ENCODE measurements around the gene OR14C36. TPM values are rescaled to one million over a fixed set of nuclear protein-coding genes. Genes with fewer than 3 reads are reported as not detected.

The OR14C36 gene
- total and polyA plus RNA-seq, 3 donors from 2014 or later, result not detected

DNA sequence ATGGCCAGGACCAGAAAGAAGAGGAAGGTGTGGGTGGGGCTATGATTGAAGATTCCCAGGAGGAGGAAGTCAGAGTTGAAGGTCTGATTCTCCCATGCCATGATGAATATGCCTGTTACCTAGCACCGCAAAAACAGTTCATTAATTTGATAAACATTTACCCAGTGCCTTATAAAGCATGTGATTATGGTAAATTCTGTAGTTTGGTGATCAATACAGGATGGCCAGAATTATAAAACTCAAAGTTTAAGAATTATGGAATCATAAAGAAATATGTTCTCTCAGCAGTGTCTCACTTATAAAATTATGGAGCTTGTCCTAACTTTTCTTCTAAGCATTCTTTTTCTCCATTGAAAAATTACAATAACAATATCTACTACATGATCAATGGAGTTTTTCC lies 24.1 kb upstream of the OR14C36 start, which contains the start of gene OR2M7:
Gene OR2M7 (minus strand): TSS at position 101 of the 400 bp plus-strand sequence. CDS start 0 bp downstream, at position 101.
- Histone ChIP-seq H3K9me3 (no peaks in the 10 kb centered on the region), H3K4me3 (no peak within 1 kb of the TSS), H3K4me1 (no peaks in the 10 kb centered on the region), H3K27me3 (no peaks in the 10 kb centered on the region), H3K27ac (no peak within 1 kb of the TSS), H3K36me3 (ENCODE audit: low read depth, missing control alignments) (no peaks in the 10 kb centered on the region)
- intact Hi-C loops (cut with DNase I; ENCODE audit: low total_unique reads), result no loop called here
- 82 to 83% methylated on average over 1 of the region's 1 CpG for WGBS, 2 donors
- DNase-seq, result no peak
- TF ChIP-seq, protein P1, sequence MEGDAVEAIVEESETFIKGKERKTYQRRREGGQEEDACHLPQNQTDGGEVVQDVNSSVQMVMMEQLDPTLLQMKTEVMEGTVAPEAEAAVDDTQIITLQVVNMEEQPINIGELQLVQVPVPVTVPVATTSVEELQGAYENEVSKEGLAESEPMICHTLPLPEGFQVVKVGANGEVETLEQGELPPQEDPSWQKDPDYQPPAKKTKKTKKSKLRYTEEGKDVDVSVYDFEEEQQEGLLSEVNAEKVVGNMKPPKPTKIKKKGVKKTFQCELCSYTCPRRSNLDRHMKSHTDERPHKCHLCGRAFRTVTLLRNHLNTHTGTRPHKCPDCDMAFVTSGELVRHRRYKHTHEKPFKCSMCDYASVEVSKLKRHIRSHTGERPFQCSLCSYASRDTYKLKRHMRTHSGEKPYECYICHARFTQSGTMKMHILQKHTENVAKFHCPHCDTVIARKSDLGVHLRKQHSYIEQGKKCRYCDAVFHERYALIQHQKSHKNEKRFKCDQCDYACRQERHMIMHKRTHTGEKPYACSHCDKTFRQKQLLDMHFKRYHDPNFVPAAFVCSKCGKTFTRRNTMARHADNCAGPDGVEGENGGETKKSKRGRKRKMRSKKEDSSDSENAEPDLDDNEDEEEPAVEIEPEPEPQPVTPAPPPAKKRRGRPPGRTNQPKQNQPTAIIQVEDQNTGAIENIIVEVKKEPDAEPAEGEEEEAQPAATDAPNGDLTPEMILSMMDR (IDR thresholded peaks at IDR 0.05), result no peak
- no peak for TF ChIP-seq POLR2A (IDR thresholded peaks at IDR 0.05)

DNA sequence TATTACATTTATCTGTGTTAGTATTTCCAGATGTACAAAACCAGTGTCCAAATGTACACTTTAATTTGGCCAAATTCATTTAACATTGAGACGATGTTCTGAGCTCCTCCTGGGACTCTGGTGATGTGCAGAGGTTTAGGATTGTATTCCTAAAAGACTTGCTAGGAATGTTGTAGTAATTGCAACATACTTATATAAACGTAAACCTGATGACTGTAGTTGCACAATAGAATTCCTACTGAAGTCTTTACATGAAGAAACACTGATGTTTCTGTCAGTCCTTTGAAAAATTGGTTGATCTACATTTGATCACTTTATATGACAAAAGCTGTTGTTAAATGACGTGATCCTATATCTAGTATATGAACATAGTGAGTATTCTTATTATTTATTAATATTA lies 5.1 kb upstream of the OR14C36 start:
- no peak overlapping the region for H3K4me3 ChIP-seq
- H3K36me3 ChIP-seq (ENCODE audit: low read depth, missing control alignments), result no peaks in the 10 kb centered on the region
- no peaks in the 10 kb centered on the region for H3K4me1 ChIP-seq
- 50 to 65% methylated on average over 3 of the region's 3 CpGs for WGBS, 2 donors
- TF ChIP-seq POLR2A (IDR thresholded peaks at IDR 0.05), result no peak
- TF ChIP-seq, protein P1 (IDR thresholded peaks at IDR 0.05), result no peak
- no peak for DNase-seq
- H3K9me3 ChIP-seq, result no peaks in the 10 kb centered on the region
- H3K27ac ChIP-seq, result no peak overlapping the region
- intact Hi-C loops (cut with DNase I; ENCODE audit: low total_unique reads), result no loop called here
- no peaks in the 10 kb centered on the region for H3K27me3 ChIP-seq

DNA sequence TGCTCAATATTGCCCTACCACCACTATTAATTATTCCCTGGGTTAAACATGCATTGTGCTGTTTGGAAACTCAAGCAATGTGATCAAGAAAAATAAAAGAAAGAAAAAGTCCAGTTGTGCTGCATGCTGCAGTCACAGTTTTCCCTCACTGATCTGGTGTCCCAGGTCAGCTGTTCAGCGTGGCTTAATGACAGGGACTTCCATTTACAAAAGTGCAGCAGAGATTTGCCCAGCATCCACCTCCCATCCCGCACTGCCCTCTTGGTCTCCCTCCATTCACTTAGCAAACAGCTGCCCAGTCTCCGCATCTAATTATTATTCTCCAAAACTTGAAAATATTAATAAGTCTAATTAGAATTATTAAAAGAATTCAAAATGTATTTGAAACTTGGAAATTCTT lies 10.8 kb downstream of the OR14C36 start:
- Histone ChIP-seq H3K4me1 (no peaks in the 10 kb centered on the region), H3K36me3 (ENCODE audit: low read depth, missing control alignments) (no peaks in the 10 kb centered on the region), H3K9me3 (no peaks in the 10 kb centered on the region), H3K27ac (no peak overlapping the region), H3K27me3 (no peaks in the 10 kb centered on the region), H3K4me3 (no peak overlapping the region)
- TF ChIP-seq, protein P1 (IDR thresholded peaks at IDR 0.05), result no peak
- TF ChIP-seq POLR2A (IDR thresholded peaks at IDR 0.05), result no peak
- DNase-seq, result no peak
- 72 to 82% methylated on average over 3 of the region's 3 CpGs for WGBS, 2 donors
- intact Hi-C loops (cut with DNase I; ENCODE audit: low total_unique reads), result no loop called here

DNA sequence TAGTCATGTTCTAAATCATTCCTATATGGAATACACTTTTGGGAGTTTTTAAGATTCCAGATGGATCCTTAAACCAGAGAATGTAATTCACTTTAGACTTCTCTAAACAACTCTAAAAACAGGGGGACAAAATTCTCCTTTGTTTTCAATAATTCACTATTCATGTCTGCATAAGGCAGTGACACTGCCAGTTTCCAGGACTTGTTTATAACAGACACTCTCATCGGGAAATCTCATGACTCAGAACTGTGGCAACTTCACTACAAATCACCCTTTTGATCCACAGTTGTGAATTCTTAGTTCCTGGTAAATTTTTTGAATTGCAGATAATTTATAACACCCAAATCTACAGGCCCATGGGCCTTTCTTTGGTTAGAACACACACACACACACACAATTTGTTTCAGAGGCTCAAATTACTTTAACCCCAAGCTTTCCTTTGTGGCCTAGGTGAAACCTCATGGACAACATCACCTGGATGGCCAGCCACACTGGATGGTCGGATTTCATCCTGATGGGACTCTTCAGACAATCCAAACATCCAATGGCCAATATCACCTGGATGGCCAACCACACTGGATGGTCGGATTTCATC lies 12.6 kb downstream of the OR14C36 start, which contains the start of gene OR2T4:
Gene OR2T4 (plus strand): TSS at position 545 of the 595 bp plus-strand sequence. CDS start 0 bp downstream, at position 545.
- Histone ChIP-seq H3K27me3 (no peaks in the 10 kb centered on the region), H3K9me3 (no peaks in the 10 kb centered on the region), H3K27ac (no peak within 1 kb of the TSS), H3K36me3 (ENCODE audit: low read depth, missing control alignments) (no peaks in the 10 kb centered on the region), H3K4me3 (no peak within 1 kb of the TSS), H3K4me1 (no peaks in the 10 kb centered on the region)
- intact Hi-C loops (cut with DNase I; ENCODE audit: low total_unique reads), result no loop called here
- TF ChIP-seq, protein P1 (IDR thresholded peaks at IDR 0.05), result no peak
- TF ChIP-seq POLR2A (IDR thresholded peaks at IDR 0.05), result no peak
- 47 to 51% methylated on average over 3 of the region's 3 CpGs for WGBS, 2 donors
- DNase-seq, result no peak

DNA sequence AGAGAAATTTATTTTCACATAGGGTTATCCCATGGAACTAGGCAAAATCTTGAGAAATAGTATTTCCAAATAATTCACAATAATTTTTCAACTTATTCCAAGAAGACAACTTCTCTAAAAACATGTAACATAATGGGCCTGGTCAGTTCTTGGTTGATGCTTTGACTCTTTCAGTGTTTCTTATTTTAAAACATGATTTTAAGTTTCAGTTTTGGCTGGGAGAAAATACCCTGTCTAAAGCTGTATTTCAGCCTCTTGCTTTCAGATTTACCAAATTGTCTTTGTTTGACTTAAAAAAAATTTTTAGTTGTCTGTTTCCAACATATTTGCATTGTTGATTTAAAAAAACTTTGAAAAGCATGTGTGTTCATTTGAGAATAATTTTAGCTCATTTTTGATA lies 18.0 kb downstream of the OR14C36 start:
- H3K4me3 ChIP-seq, result no peak overlapping the region
- H3K27ac ChIP-seq, result no peak overlapping the region
- intact Hi-C loops (cut with DNase I; ENCODE audit: low total_unique reads), result no loop called here

More for the DNA sequence above, 18.0 kb downstream of the OR14C36 start:
- no peaks in the 10 kb centered on the region for H3K9me3 ChIP-seq
- no peak for DNase-seq
- H3K36me3 ChIP-seq (ENCODE audit: low read depth, missing control alignments), result no peaks in the 10 kb centered on the region
- no peaks in the 10 kb centered on the region for H3K27me3 ChIP-seq
- TF ChIP-seq, protein P1 (IDR thresholded peaks at IDR 0.05), result no peak
- no peak for TF ChIP-seq POLR2A (IDR thresholded peaks at IDR 0.05)
- H3K4me1 ChIP-seq, result no peaks in the 10 kb centered on the region
